BE2C (cell line): ENCODE measurements around the gene MUC5B.
"Not testable (repeated sequence)": the region's sequence is repeated elsewhere in the genome, so short reads cannot be mapped to it uniquely, and the experiment has no call there.

Source experiments
- DNase-seq: peaks from one replicate; pipeline ENCODE4 v3.0.0-alpha.2; 2020
- H3K27me3 ChIP-seq: fragments of 250-450 bp; sonication (Bioruptor Pico); 2 replicates; pipeline ENCODE4 v1.5.1; 2020; ENCODE audit warnings: mild to moderate bottlenecking
- H3K36me3 ChIP-seq: fragments of 250-450 bp; sonication (Bioruptor Pico); 2 replicates; pipeline ENCODE4 v1.5.1; 2020; ENCODE audit warnings: mild to moderate bottlenecking
- H3K4me1 ChIP-seq: fragments of 250-450 bp; sonication (Bioruptor Pico); 2 replicates; pipeline ENCODE4 v1.5.1; 2020
- H3K4me3 ChIP-seq: 2 replicates; pipeline ENCODE4 v1.5.1; 2011; ENCODE audit warnings: low read depth, low read length
- H3K9me3 ChIP-seq: fragments of 250-450 bp; sonication (Bioruptor Pico); 2 replicates; pipeline ENCODE4 v1.5.1; 2020
- TF ChIP-seq, protein P1 (sequence below): IDR thresholded peaks from 2 replicates; pipeline ENCODE4 v1.5.1; 2012; ENCODE audit warnings: mild to moderate bottlenecking, low read depth, low read length

MUC5B gene

DNA sequence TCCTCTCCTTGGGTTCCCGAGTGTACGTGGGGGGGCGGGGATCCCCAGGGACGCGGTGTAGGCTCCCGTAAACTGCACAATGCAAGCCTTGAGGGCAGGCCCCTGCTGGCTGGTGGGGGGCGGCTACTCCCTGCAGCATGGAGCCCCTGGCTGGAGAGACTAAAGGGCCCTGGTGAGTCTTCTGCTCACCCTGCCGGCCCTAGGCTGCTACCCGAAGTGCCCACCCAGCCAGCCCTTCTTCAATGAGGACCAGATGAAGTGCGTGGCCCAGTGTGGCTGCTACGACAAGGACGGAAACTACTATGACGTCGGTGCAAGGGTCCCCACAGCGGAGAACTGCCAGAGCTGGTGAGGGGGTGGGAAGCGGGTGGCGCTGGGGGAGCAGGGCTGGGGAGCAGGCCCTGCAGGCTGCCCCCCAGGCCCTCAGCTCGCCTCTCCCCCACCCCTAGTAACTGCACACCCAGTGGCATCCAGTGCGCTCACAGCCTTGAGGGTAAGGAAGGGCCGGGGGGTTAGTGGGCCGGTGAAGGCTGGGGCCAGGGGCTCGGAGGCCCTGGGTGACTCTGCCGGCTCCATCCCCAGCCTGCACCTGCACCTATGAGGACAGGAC is 16.8 kb downstream of the MUC5B start:
- DNase-seq, result no peak
- Histone ChIP-seq H3K4me1 (no peaks in the 10 kb centered on the region), H3K27me3 (no peaks in the 10 kb centered on the region), H3K36me3 (no peaks in the 10 kb centered on the region), H3K9me3 (no peaks in the 10 kb centered on the region), H3K4me3 (no peak overlapping the region)
- TF ChIP-seq, protein P1, sequence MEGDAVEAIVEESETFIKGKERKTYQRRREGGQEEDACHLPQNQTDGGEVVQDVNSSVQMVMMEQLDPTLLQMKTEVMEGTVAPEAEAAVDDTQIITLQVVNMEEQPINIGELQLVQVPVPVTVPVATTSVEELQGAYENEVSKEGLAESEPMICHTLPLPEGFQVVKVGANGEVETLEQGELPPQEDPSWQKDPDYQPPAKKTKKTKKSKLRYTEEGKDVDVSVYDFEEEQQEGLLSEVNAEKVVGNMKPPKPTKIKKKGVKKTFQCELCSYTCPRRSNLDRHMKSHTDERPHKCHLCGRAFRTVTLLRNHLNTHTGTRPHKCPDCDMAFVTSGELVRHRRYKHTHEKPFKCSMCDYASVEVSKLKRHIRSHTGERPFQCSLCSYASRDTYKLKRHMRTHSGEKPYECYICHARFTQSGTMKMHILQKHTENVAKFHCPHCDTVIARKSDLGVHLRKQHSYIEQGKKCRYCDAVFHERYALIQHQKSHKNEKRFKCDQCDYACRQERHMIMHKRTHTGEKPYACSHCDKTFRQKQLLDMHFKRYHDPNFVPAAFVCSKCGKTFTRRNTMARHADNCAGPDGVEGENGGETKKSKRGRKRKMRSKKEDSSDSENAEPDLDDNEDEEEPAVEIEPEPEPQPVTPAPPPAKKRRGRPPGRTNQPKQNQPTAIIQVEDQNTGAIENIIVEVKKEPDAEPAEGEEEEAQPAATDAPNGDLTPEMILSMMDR, result no peak

DNA sequence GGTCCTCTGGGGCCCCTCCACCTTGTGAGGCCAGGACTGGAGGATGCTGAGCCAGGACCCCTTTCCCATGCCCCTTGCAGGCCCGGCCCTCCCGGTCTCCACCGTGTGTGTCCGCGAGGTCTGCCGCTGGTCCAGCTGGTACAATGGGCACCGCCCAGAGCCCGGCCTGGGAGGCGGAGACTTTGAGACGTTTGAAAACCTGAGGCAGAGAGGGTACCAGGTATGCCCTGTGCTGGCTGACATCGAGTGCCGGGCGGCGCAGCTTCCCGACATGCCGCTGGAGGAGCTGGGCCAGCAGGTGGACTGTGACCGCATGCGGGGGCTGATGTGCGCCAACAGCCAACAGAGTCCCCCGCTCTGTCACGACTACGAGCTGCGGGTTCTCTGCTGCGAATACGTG is 17.9 kb downstream of the MUC5B start:
- H3K9me3 ChIP-seq, result no peaks in the 10 kb centered on the region
- TF ChIP-seq, protein P1, result no peak
- DNase-seq, result no peak
- no peaks in the 10 kb centered on the region for H3K36me3 ChIP-seq
- H3K4me1 ChIP-seq, result no peaks in the 10 kb centered on the region
- H3K4me3 ChIP-seq, result no peak overlapping the region
- no peaks in the 10 kb centered on the region for H3K27me3 ChIP-seq

DNA sequence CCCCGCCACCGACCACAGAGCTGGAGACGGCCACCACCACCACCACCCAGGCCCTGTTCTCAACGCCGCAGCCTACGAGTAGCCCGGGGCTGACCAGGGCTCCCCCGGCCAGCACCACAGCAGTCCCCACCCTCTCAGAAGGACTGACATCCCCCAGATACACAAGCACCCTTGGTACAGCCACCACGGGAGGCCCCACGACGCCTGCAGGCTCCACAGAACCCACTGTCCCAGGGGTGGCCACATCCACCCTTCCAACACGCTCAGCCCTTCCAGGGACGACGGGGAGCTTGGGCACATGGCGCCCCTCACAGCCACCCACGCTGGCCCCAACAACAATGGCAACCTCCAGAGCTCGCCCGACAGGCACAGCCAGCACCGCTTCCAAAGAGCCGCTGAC is 18.8 kb downstream of the MUC5B start:
- TF ChIP-seq, protein P1, result no peak
- no peaks in the 10 kb centered on the region for H3K4me1 ChIP-seq
- DNase-seq, result no peak
- no peaks in the 10 kb centered on the region for H3K9me3 ChIP-seq
- H3K4me3 ChIP-seq, result no peak overlapping the region
- no peaks in the 10 kb centered on the region for H3K36me3 ChIP-seq
- no peaks in the 10 kb centered on the region for H3K27me3 ChIP-seq

DNA sequence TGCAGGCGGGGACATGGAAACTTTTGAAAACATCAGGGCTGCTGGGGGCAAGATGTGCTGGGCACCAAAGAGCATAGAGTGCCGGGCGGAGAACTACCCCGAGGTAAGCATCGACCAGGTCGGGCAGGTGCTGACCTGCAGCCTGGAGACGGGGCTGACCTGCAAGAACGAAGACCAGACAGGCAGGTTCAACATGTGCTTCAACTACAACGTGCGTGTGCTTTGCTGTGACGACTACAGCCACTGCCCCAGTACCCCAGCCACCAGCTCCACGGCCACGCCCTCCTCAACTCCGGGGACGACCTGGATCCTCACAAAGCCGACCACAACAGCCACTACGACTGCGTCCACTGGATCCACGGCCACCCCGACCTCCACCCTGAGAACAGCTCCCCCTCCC is 19.4 kb downstream of the MUC5B start:
- H3K9me3 ChIP-seq, result no peaks in the 10 kb centered on the region
- TF ChIP-seq, protein P1, result no peak
- H3K36me3 ChIP-seq, result no peaks in the 10 kb centered on the region
- no peak overlapping the region for H3K4me3 ChIP-seq
- no peaks in the 10 kb centered on the region for H3K4me1 ChIP-seq
- no peak for DNase-seq
- no peaks in the 10 kb centered on the region for H3K27me3 ChIP-seq

DNA sequence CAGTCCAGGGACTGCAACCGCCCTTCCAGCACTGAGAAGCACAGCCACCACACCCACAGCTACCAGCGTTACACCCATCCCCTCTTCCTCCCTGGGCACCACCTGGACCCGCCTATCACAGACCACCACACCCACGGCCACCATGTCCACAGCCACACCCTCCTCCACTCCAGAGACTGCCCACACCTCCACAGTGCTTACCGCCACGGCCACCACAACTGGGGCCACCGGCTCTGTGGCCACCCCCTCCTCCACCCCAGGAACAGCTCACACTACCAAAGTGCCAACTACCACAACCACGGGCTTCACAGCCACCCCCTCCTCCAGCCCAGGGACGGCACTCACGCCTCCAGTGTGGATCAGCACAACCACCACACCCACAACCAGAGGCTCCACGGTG is 19.9 kb downstream of the MUC5B start:
- not testable (repeated sequence) for H3K36me3 ChIP-seq, H3K27me3 ChIP-seq, H3K4me3 ChIP-seq, H3K4me1 ChIP-seq, DNase-seq, H3K9me3 ChIP-seq

DNA sequence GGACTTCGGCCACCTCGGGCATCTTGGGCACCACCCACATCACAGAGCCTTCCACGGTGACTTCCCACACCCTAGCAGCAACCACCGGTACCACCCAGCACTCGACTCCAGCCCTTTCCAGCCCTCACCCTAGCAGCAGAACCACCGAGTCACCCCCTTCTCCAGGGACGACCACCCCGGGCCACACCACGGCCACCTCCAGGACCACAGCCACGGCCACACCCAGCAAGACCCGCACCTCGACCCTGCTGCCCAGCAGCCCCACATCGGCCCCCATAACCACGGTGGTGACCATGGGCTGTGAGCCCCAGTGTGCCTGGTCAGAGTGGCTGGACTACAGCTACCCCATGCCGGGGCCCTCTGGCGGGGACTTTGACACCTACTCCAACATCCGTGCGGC is 20.7 kb downstream of the MUC5B start:
- H3K4me3 ChIP-seq, H3K9me3 ChIP-seq, H3K4me1 ChIP-seq, H3K27me3 ChIP-seq, DNase-seq, H3K36me3 ChIP-seq: not testable (repeated sequence)

DNA sequence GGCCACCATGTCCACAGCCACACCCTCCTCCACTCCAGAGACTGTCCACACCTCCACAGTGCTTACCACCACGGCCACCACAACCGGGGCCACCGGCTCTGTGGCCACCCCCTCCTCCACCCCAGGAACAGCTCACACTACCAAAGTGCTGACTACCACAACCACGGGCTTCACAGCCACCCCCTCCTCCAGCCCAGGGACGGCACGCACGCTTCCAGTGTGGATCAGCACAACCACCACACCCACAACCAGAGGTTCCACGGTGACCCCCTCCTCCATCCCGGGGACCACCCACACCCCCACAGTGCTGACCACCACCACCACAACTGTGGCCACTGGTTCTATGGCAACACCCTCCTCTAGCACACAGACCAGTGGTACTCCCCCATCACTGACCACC is 21.7 kb downstream of the MUC5B start:
- DNase-seq, H3K9me3 ChIP-seq, H3K27me3 ChIP-seq, H3K36me3 ChIP-seq, H3K4me3 ChIP-seq, H3K4me1 ChIP-seq: not testable (repeated sequence)

DNA sequence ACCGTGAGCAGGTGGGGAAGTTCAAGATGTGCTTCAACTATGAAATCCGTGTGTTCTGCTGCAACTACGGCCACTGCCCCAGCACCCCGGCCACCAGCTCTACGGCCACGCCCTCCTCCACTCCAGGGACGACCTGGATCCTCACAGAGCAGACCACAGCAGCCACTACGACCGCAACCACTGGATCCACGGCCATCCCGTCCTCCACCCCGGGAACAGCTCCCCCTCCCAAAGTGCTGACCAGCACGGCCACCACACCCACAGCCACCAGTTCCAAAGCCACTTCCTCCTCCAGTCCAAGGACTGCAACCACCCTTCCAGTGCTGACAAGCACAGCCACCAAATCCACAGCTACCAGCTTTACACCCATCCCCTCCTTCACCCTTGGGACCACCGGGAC is 22.9 kb downstream of the MUC5B start:
- H3K4me1 ChIP-seq, DNase-seq, H3K4me3 ChIP-seq, H3K36me3 ChIP-seq, H3K9me3 ChIP-seq, H3K27me3 ChIP-seq: not testable (repeated sequence)

DNA sequence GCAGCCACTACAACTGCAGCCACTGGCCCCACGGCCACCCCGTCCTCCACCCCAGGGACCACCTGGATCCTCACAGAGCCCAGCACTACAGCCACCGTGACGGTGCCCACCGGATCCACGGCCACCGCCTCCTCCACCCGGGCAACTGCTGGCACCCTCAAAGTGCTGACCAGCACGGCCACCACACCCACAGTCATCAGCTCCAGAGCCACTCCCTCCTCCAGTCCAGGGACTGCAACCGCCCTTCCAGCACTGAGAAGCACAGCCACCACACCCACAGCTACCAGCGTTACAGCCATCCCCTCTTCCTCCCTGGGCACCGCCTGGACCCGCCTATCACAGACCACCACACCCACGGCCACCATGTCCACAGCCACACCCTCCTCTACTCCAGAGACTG is 23.4 kb downstream of the MUC5B start:
- H3K4me3 ChIP-seq, DNase-seq, H3K9me3 ChIP-seq, H3K36me3 ChIP-seq, H3K4me1 ChIP-seq, H3K27me3 ChIP-seq: not testable (repeated sequence)

DNA sequence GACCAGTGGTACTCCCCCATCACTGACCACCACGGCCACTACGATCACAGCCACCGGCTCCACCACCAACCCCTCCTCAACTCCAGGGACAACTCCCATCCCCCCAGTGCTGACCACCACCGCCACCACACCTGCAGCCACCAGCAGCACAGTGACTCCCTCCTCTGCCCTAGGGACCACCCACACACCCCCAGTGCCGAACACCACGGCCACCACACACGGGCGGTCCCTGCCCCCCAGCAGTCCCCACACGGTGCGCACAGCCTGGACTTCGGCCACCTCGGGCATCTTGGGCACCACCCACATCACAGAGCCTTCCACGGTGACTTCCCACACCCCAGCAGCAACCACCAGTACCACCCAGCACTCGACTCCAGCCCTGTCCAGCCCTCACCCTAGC is 24.2 kb downstream of the MUC5B start:
- not testable (repeated sequence) for H3K9me3 ChIP-seq, H3K27me3 ChIP-seq, H3K36me3 ChIP-seq, H3K4me1 ChIP-seq, DNase-seq, H3K4me3 ChIP-seq

DNA sequence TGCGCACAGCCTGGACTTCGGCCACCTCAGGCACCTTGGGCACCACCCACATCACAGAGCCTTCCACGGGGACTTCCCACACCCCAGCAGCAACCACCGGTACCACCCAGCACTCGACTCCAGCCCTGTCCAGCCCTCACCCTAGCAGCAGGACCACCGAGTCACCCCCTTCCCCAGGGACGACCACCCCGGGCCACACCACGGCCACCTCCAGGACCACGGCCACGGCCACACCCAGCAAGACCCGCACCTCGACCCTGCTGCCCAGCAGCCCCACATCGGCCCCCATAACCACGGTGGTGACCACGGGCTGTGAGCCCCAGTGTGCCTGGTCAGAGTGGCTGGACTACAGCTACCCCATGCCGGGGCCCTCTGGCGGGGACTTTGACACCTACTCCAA is 26.1 kb downstream of the MUC5B start:
- H3K4me3 ChIP-seq, H3K9me3 ChIP-seq, H3K27me3 ChIP-seq, DNase-seq, H3K36me3 ChIP-seq, H3K4me1 ChIP-seq: not testable (repeated sequence)

DNA sequence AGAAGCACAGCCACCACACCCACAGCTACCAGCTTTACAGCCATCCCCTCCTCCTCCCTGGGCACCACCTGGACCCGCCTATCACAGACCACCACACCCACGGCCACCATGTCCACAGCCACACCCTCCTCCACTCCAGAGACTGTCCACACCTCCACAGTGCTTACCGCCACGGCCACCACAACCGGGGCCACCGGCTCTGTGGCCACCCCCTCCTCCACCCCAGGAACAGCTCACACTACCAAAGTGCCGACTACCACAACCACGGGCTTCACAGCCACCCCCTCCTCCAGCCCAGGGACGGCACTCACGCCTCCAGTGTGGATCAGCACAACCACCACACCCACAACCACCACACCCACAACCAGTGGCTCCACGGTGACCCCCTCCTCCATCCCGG is 27.5 kb downstream of the MUC5B start:
- H3K9me3 ChIP-seq, H3K4me1 ChIP-seq, DNase-seq, H3K4me3 ChIP-seq, H3K27me3 ChIP-seq, H3K36me3 ChIP-seq: not testable (repeated sequence)
